GM19025 (cell line): ENCODE data around the gene COL15A1.
"Not testable (repeated sequence)": the region's sequence is repeated elsewhere in the genome, so short reads cannot be mapped to it uniquely, and the experiment has no call there.

ENCODE experiments used
- ATAC-seq: cut with Tn5 transposase; IDR thresholded peaks from one replicate; pipeline ENCODE4 v1.9.1; 2021; ENCODE audit warnings: mild to moderate bottlenecking, low read depth, moderate library complexity; ENCODE audit not compliant: unreplicated experiment

The COL15A1 gene

DNA sequence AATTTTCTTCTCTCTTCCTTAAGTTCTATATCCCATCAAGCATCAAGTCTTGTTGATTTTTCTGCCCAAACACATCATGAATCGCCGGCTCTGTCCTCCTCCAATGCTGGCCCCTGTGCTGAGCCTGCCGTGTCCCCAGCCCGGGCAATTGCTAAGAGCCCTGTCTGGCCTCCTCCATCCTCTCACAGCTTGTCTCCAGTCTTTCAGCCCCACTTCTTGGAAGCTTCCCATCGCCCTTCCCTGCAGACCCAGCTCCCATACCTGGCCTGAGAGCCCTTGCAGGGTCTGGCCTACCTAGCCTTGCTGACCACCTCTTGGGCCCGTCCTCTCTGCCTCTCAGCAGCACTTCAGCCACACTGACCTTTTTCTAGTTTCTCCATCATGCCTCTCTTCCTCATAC lies 61.9 kb downstream of the COL15A1 start:
- ATAC-seq = no peak

DNA sequence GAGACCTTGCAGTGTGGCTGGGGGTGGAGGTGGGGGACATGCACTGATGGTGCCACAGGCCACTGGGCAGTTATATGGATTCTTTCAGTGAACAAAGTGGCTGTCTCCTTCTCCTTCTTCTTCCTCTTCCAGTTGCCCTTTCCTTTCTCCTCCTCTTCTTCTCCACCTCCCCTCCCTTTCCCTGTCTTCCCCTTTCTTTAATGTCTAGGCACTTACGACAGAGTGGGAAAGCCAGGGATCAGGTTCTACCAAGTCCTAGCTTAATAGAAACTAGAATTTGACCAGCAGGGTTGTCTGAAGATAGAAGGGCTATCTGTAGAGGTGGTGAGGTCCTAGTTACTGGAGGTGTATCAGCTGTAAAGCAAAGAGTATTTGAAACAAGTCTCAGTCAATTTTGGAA lies 62.8 kb downstream of the COL15A1 start:
- ATAC-seq = no peak

DNA sequence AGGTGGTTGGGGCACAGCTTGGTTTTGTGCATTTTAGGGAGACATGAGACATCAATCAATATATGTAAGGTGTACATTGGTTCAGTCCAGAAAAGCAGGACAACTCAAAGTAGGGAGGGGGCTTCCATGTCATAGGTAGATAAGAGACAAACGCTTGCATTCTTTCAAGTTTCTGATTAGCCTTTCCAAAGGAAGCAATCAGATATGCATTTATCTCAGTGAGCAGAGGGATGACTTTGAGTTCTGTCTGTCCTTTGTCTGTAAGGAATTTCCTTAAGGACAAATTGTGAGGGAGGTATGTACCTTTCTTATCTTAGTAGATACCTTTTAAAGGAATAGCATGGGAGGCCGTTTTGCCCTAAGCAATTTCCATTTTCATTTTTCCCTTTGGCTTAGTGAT lies 63.3 kb downstream of the COL15A1 start:
- no peak for ATAC-seq

DNA sequence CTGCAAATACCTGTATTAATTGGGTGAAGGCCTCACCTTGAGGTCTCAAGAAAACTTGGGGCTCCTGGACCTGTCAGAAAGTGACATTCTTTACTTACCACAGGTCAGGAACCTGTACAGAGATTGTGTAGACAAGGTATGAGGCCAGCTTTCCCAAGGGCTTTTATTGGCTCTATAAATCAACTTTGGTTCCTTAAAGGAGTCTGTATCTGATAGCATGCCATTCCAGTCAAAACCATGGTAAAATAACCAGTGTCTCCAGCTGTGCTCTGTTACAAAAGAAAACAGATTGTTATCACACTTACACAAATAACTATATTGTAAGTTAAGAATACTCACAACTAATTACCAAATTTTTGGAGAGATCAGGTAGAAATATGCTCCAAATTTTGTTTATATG lies 64.5 kb downstream of the COL15A1 start:
- no peak for ATAC-seq

DNA sequence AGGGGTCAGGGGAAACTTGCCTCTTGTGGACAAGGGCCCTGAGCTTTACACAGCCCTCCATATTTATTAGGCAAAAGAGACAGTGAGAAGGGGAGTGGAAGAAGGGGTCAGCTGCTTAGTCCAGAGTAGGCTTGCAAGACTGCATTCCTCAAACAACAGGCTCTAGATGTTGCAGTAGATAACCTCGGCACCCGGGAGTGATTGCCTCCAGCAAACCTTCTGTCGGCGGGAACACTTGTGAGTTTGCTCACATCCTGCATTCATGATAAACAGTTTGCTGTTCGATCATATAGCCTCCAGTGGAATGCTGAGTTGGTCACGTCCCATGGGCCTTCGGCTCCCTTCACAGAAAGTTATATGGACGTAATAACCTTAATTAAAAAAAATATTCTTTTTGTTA lies 66.7 kb downstream of the COL15A1 start:
- not testable (repeated sequence) for ATAC-seq

DNA sequence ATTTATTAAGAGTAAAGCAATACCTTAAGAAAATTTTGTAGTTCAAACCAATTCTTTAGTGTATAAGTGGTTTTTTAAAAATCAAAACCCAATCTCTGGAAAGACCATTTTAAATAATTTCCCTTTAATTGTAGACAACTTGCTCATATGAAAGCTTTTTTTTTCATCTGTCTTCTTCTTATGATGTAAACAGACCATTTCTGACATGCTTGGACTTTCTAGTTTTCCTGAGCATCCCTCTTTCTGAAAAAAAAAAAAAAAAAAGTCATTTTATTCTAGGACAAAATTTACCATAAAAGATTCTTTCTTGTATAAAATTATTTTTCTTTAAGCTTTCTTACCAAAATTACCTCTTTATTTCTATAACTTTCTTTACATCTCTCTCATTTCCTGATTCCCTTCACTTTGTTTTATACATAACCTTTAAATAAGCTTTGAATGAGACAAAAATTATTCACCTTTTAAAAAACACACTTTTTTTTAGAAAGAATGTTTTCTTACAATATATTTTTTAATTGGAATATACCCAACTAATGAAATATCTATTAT lies 67.5 kb downstream of the COL15A1 start:
- ATAC-seq = no peak

DNA sequence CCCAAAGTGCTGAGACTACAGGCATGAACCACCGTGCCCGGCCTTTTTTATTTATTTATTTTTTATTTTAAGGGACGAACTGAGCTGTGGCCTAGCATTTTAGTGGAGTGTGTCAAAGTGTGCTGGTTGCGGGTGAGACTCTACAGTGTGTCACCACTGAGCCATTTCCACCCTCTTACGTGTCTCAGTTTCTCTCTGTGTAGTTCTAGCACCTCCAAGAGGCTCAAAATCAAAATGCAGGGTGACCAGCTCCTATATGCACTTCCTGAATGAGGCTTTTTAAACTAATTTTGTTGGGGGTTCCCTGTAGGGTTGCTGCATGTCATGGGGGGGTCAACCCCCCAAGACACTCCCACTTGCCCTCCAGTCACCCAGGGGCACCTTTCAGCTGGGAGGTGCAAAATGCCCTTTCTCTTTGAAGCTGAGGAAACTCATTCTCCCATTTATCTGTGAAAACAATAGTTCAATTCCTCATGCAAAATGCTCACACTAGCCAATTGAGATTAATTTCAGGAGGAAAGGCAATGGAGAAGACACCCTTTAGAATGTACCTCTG lies 69.3 kb downstream of the COL15A1 start:
- no peak for ATAC-seq

DNA sequence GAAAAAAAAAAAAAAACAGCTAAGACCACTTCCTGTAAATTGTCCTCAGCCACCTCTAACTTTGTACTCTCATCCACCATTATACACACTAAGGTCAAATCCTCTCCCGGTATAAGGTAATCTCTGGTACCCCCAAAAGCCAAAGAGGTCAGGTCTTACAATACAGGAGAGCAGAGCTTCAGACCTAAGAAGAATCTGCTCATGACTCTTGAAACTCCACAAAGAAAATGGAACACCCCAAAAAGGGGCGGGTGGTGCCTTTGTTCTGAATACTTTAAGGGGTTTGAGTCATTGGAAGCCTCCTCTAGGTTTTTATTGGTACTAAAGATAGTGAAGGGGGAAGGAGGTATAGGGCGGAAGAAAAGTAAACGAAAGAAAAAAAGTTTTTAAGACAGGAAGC lies 69.8 kb downstream of the COL15A1 start:
- ATAC-seq = no peak

DNA sequence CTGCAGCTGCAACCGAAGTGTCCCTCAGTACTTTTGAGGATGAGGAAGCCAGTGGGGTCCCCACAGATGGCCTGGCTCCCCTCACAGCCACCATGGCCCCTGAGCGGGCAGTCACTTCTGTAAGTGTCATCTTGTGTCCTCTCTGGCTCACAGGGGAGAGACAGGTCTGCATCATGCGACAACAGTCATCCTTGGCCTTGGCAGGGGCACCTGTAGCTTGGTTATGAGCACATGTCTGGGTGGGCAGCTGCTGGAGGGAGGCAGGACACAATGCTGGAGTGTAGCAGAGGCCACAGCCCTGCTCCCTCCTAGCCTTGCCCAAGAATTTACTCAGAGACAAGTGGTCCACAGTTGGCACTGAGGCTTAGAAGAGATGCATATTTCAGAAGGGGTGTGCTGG lies 71.7 kb downstream of the COL15A1 start:
- ATAC-seq = no peak

DNA sequence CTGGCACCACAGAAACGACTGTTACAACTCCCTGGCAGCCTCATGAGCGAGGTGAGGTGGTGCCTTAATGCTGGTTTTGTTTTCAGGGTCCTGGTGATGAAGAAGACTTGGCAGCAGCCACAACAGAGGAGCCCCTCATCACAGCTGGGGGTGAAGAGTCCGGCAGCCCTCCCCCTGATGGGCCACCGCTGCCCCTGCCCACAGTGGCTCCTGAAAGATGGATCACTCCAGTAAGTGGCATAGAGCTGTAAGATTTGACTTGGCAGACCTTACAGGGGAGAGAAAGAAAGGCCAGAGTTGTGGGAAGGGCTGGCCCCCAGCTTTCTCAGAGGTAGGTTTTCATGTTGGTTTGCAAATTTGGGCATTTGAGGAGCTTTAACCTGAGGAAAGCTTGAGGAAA lies 72.2 kb downstream of the COL15A1 start:
- no peak for ATAC-seq

DNA sequence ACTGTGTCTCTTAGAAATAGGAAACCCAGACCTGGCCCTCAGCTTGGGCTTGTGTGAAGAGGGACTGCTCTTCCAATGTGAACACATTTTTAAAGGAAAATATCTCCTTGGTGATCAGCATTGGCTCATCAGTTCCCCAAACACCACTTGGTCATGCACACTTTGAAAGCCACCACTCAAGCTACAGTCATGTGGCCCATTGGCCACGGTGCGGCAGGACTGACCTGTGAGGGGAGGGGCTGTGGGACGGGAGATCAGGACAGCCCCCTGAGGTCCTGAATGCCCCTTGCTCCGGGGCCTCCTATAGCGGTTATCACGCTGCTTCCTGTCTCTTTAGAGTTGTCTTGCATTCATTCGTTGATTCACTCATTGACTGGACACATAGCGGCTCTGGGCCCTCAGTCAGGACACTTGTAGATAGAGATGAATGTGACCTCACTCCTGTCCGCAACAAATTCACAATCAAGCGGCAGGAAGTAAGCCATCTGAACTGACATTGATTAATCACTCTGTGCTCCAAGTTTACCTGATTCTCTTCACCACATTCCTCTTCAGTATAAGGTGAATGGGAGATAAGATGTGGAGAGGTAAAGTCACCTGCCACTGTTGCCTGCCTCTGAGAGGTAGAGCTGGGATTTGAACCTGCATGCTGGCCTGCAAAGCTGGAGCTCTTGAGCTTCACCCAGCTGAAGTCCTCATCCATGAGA lies 73.1 kb downstream of the COL15A1 start:
- ATAC-seq = no peak

DNA sequence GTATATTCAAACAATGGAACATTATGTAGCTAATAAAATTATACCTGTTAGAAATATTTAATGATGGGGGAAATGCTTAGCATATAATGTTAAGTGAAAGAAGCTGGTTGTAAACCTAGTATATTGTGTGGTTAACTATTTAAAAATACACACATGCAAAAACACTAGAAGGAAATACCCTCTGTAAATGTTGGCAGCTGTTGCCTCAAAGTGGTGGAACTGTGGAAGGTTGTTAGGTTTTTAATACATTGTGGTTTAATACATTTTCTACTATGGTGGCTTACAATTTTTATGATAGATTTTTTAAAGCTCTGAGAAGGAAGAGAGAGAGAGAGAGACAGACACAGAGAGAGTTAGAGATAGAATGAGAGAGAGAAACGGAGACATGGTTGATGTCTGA lies 74.9 kb downstream of the COL15A1 start:
- no peak for ATAC-seq

DNA sequence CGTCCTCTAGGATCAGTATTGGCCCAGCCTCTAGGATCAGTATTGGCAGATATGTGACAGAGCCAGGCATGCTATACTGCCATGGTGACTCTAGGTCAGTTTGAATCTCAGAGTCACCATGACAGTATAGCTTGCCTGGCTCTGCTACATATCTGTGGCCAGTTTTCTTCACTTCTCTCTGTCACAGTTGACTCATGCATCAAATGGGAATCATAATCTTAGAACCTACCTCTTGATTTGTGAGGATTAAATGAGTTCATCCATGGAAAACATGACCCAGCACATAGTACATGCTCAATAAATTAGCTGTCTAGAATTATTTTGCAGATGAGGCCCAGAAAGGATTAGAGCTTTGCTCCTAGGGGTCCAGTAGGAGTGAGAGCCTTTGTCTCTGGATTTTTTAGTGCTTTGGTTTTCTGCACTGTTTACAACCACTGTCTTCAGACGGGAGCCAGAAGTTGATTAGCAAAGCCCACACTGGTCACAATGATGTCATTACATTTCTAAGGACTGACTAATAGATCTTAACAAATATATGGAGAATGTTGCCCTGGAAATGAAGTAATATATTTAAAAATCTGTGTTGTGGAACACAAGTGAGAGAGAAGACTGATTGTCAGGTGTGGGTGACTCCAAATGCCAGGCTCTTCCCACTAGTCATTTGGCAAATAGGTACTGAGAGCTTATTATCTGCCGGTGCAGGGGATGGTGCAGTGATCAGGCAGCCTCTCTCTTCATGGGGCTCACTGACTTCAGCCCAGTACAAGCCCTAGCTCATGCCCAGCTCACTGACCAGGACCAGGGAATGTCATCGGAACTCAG lies 76.0 kb downstream of the COL15A1 start:
- no peak for ATAC-seq

DNA sequence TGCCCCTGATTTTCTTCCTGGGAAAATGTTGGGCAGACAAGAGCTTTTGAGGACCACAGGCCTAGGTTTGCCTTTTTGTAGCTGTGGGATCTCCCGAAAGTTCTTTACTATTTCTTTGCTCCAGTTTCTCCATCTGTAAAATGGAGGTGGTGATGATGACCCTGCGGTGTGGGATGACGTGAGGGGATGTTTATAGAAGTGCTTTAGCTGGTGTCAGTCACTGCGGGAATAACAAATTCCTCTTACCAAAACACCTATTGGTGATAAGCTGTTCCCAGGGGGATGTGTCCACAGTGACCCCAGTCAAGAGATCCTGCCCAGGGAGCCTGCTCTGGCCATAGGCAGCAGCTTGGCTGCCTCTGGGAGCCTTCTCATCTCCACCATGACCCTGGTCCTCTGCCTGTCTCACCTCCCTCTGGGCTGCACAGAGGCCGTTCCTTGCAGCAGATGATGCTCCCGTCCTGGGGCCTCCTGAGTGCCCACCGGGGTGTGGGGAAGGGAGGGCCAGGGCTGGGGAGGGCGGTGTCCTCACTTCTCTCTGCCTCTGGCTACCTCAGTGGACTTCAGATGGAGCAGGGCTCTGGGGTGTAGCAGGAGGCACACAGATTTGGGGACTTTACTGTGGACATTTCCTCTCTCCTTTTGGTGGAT lies 77.2 kb downstream of the COL15A1 start:
- ATAC-seq = no peak

DNA sequence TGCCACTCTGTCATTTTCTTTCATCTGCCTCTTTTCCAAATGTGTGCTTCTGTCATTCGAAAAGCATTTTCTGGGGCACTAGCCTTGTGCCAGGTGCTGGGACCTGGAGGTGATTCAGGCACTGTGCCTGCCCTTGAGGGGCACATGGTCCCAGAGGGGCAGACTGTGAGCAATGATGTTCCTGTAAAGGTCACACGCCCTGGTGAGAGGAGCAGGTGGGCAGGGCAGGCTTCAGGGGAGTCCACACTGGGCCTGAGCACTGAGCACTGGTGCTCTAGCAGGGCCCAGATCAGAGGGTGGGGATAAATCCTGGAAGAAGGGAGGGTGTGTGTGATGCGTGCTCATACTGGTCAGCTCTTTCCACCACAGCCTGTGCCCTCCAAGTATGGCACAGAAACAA lies 77.8 kb downstream of the COL15A1 start:
- ATAC-seq = no peak

DNA sequence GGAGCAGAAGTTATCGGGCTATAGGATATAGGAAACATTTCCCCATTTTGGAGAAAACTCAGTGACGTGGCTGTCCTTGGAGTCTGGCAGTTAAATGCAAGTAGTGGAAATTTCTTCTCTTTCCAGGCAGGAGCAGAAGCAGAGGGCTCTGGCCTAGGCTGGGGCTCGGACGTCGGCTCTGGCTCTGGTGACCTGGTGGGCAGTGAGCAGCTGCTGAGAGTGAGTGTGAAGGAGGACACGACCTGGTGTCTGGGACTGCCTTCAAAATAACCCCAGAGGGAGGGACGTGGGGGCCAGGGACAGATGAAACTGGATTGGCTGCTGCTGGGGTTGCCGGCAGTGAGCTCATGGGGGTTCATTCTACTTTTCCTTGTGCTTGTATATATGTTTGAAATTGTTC lies 79.5 kb downstream of the COL15A1 start:
- ATAC-seq = no peak

DNA sequence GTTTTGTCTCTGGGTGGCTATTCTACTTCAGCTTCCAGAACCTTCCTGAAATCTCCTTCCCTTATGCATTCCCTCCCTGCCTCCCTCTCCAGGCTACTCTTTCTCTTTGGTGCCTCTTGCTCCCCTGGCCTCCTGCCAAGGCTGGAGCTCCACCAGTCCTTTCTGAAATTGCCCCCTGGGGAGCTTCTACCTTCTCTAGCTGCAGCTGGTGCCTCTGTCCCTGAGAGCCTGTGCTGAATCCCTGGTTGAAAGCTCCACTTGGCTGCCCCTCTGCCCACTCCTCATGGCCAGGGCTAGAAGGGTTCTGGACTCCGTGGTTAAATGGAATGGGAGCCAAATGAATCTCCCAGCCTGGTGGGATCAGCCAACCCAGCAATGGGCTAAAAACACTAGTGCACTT lies 80.1 kb downstream of the COL15A1 start:
- no peak for ATAC-seq

DNA sequence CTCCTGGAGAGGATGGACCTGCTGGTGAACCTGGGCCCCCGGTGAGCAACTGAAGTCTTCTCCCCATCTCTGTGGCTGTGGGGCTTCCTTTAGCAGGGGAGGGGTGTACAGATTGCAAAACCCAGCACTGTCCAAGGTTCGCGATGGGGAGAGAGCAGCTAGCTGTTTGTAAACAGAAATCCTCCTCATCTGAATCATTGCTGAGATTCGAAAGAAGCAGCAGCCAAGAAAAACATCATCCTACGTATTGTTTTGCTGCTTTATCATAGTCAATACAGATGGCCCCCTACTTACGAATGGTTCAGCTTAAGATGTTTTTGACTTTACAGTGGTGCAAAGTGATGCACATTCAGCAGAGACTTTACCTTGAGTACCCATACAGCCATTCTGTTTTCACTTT lies 81.3 kb downstream of the COL15A1 start:
- ATAC-seq = no peak

DNA sequence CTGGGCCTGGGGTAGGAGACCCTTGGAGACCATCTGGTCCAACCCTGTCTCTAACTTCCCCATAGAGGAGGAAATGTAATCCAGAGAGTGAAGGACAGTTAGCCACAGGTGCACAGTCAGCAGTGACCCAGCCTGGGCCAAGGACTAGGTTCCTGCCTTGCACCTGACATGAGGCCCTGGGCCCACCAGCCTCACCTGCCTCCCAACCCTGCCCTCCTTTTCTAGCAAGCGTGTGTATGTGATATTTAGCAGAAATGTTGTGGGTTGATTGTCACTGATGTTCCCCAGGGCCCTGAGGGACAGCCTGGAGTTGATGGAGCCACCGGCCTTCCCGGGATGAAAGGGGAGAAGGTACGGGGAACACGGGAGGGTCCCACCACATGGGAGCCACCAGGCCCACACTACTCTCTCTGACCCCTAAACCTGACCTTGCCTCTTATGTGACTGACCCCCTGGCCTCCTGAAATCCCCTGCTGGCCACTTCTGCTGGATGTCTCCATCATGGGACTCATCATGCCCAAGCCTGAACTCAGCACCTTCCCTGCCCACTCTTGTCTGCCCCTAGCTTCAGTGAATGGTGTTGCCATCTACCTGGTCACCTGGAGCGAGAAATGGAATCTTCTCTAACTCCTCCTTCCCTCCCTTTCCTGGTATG lies 82.0 kb downstream of the COL15A1 start:
- ATAC-seq = no peak

DNA sequence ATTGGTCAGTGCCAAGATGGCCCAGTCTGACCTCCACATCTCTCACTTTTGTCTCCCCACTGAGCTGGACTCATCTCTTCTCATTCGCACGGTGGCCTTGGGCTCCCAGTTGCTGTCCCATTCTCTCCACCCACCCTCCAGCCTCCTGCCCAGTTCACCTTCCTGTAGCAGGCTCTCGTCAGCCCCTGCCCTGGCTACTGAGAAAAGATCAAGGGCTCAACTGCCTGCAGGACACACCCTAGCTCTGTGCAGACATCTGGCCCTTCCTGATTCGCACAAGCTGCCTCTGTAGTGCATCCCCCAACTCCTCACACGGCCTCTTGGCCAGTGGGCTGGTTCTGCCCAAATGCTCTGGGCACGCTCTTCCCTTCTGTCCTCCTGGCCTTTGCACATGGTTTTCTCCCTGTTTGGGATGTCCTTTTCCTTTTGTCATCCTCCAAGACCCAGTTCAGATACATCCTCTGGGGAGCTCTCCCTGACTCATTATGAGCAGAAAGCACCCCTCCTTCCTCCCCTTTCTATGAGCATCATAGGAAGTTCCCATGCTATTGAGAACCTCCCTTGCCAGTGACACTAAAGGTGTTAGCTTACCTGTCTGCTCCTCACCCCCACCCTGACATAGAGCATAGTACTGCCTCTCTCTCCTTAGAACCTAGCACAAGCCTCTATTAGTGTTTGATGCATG lies 82.7 kb downstream of the COL15A1 start:
- no peak for ATAC-seq
